Pulmonary artery endothelial cell (primary cell): Measurements from ENCODE around the gene SH3BP5L. TPM values are rescaled to one million over a fixed set of nuclear protein-coding genes. Genes with fewer than 3 reads are reported as not detected.

Experiments used
- DNase-seq: peaks from one replicate; pipeline ENCODE4 v3.0.0-alpha.2; 2011; ENCODE audit warnings: low read depth, low spot score
- total RNA-seq: library from RNA; depleted of rRNA; stranded (reverse); fragments of >200 nt; gene quantifications from 2 replicates; pipeline ENCODE4 v1.2.3, GENCODE V29; 2014

Gene SH3BP5L
- total RNA-seq, 1 donor from 2014 or later: 27.2 TPM

DNA sequence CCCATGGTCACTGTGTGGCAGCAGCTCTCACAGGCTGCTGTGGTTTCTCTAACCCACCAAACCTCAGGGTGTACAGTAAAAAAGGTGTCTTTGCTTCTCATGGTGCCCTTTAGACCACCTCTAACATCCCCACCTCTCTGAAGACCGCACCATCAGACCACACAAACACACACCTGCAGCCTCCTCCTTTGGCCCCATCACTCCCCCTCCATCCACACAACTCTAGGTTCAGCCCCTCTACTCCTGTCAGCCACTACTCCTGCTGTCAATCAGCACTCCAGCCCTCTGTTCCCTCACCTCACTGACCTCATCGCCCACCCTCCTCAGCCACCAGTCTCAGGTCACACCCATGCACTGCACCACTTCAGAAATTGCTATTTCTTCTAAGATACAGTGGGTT, 25.7 kb upstream of the SH3BP5L start:
- no peak for DNase-seq

GRCh38 chr1:248850536-248851251, 25.0 kb upstream of the SH3BP5L start:
- DNase-seq: no peak

DNA sequence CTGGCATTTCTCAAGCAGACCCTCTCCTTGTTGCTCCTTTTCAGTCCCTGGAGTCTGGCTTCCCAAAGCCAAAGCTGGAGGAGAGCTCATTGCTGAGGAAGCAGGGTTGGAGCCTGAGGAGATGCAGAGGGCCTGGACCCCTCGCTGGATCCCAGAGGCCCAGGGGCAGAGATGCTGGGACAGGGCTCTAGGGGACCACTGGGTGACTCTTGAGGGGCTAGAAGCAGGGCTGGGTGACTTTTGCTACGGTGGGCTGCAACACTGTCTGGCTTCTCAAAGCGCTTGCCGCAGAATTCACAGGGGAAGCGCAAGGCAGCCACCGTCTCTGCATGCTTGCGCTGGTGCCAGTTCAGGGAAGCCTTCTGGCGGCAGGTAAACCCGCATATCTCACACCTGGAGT, 24.4 kb upstream of the SH3BP5L start:
- DNase-seq: no peak

DNA sequence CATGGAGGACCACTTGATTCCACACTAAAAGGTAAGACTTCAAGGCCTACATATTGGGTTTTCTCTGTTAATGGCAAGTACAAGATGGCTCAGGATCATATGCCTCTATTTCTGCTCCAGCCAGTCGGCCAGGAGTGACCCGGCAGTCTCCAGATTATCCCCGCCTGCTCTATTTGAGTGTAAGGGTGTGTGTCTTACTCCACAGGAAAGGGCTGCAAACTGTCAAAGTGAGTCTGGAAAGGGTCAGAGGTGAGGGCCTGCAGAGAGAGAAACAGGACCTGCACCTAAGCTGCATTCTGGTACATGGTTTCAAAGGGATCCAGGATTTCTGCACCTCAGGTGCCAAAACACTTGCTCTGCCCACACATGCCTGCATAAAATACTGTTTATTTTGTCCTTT, 23.9 kb upstream of the SH3BP5L start:
- no peak for DNase-seq

GRCh38 chr1:248849152-248849551, 23.4 kb upstream of the SH3BP5L start:
- DNase-seq: no peak

- DNase-seq: no peak
Measured at GRCh38 chr1:248848602-248849001, 22.9 kb upstream of the SH3BP5L start.

DNA sequence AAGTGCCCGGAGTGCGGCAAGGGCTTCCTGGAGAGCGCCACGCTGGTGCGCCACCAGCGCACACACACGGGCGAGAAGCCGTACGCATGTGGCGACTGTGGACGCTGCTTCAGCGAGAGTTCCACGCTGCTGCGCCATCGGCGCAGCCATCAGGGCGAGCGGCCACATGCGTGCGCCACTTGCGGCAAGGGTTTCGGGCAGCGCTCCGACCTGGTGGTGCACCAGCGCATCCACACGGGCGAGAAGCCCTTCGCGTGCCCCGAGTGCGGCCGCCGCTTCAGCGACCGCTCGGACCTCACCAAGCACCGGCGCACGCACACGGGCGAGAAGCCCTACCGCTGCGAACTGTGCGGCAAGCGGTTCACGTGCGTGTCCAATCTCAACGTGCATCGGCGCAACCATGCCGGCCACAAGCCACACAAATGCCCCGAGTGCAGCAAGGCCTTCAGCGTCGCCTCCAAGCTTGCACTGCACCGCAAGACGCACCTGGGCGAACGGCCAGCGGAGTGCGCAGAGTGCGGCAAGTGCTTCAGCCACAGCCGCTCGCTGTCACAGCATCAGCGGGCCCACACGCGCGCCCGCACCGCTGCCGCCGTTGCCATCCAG, 22.3 kb upstream of the SH3BP5L start:
- DNase-seq: no peak

- DNase-seq: no peak
Measured at GRCh38 chr1:248847181-248847955, 21.7 kb upstream of the SH3BP5L start.

DNA sequence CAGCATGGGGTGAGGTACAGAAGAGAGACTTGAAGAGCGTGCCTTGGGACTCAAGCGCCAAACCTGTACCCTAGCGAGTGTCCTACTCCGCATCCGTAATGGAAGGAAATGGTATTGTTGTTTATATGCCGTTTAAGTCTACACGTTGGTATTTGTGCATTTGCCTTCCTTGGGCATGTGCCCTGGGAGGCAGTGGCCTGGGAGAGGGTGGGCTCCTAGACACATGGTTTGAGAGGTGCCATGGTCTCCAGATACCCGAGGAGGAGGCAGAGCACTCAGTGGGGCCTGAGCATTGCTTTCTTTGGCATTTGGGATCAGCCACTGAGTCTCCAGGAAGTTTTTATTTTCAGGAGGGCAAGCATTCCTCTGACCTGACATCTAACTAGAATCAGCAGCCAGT, 18.8 kb upstream of the SH3BP5L start:
- no peak for DNase-seq

GRCh38 chr1:248843687-248844086, 18.0 kb upstream of the SH3BP5L start:
- DNase-seq: no peak

DNA sequence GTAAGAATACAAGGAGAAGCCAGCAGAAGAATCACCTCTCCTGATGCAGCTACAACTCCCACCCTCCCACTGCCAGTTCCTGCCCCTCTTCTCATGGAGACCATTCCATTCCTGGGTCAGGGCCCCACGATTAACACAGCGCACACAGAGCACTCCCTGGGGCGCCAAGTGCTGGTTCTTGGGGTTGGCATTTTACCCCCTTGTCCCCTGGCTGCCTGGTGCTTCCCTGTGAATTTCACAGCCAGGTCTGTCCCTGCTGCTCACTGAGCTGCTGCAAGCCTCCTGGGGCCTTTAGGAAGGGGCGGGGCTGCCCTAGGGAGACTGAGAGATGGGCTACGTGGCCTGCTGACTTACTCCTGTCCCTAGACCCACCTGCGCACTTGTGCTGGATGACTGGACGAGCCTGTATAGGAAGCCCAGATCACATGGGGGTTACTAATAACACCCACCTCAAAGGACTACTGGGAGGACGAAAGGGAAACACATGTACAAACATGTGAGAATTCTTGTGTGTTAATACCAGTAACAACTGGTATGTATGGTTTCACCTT, 17.1 kb upstream of the SH3BP5L start:
- DNase-seq: no peak

DNA sequence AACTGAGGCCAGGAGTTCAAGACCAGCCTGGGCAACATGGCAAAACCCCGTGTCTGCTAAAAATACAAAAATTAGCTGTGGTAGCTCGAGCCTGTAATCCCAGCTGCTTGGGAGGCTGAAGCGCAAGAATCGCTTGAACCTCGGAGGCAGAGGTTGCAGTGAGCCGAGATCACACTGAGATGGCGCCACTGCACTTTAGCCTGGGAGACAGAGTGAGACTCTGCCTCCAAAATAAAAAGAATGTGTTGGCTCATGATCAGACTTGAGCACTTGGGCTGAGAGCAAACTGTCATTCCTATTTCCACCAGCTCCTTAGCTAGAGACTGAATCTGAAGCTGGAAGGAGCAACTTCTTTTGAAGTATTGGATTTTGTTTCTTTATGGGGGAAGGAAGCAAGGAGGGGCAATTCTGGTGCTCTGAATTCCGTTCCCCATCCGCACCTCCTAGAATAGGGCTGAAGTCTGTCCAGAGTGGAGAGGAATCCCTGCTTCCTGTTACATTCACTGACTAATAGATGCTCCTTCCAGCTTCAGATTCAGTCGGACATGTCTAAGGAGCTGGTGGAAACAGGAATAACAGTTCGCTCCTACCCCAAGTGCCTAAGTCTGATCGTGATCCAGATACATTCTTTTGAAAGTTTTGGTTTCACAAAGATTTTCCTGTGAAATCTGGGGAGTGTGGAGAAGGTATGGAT, 16.1 kb upstream of the SH3BP5L start:
- no peak for DNase-seq

- DNase-seq: no peak
Measured at GRCh38 chr1:248840946-248841345, 15.2 kb upstream of the SH3BP5L start.

DNA sequence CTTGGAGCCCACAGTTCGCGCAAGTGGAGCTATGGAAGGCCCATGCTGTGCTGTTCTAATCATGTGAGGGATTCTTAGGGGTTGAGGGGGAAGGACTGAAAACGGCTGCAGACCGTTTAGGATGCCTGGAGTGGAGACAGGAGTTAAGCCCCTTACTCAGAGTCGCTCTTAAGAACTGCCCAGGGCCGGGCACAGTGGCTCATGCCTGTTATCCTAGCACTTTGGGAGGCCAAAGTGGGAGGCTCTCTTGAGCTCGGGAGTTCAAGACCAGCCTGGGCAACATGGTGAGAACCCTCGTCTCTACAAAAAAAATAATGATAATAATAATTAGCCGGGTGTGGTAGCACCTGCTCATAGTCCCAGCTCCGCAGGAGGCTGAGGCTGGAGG, 13.4 kb upstream of the SH3BP5L start:
- DNase-seq: no peak

DNA sequence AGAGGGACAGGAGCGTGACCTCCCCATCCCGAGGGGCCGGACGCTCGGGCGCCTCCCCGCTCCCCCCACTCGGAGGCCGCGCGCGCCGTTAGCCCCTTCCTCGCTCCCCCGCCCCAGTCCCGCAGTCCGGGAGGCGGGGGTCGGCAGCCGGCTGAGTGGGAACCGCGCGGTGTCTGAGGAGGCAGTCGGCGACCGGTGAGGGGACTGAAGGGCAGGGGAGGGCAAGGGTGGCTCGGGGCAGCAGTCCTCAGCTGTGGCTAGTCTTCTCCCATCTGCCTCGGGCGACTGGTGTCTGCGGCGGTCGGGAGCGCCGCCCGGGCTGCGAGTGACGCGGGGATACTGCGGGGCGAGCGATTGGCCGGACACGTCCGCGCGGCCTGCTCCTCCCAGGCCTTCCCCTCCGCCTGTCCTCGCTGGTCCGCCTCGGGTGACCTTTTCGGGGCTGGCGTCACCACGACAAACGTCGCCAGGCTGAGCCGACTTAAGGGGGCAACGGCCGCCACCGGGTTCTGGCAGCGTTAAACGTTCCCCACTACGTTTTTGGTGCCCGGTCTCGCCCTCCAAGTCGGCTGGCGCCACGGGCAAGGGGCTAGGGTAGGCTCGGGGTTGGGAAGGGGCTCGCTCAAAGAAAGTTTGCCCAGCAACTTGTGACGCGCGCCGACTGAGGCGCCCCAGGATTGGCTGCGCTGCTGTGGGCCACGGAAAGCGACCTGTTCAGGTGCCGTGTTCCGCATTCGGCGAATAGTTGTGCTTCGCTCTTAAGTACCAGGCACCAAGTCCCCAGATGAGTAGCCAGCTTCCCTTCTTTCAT, 12.8 kb upstream of the SH3BP5L start:
- DNase-seq: no peak

GRCh38 chr1:248837781-248838356, 12.2 kb upstream of the SH3BP5L start, which contains the start of gene ZNF672:
Gene ZNF672 (plus strand): TSS chr1:248838224. CDS start chr1:248847275, 9,051 bp downstream.
- peak; percentile 91 for DNase-seq

DNA sequence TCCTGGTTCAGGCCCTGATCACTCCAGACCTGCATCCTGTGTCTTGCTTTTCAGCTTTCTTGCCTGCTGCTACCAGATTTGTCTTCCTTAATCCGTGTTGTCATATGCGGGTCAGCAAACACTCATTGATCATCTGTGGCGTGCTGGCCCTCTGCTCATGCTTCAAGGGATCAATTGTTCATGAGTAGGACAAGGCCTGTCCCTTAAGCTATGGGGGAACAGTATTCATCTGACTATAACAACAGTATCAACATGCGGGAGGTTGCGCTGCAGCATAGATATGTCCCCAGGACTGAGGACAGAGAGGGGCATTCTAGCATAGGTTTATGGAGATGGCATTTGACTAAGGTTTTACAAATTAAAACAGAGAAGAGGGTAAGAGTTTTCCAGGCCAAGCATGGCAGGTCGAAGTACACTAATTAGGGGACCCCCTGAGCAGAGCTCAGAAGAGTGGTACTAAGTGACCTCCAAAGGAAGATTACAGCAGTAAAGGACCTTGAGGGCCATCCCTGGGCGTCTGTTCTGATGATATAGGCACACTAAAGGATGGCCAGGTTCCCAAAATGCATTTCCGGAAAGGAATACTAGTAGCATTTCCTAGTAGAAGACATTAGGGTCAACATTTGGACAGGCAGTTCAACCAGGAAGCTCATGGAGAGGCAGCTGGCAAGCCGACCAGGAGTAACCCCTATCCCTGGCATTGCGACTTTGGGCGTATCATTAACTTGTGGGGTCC, 11.5 kb upstream of the SH3BP5L start:
- DNase-seq: no peak

GRCh38 chr1:248834343-248834940, 8.7 kb upstream of the SH3BP5L start:
- no peak for DNase-seq

GRCh38 chr1:248831842-248832241, 6.1 kb upstream of the SH3BP5L start:
- no peak for DNase-seq
